Measurements from ENCODE around the gene SH3RF3.

Gene SH3RF3

GRCh38 chr2:109453371-109453995 is 324.5 kb downstream of the SH3RF3 start:
- H3K27me3 ChIP-seq (ENCODE audit: insufficient read depth, poor library complexity, severe bottlenecking) = no peaks in the 10 kb centered on the region
- H3K4me3 ChIP-seq (ENCODE audit: severe bottlenecking) = no peak overlapping the region
- ATAC-seq (ENCODE audit: low read depth) (no peak), DNase-seq (ENCODE audit: low spot score) (peak; percentile 23)
- H3K4me1 ChIP-seq (ENCODE audit: insufficient read depth, poor library complexity, severe bottlenecking) = no peaks in the 10 kb centered on the region
- no peaks in the 10 kb centered on the region for H3K36me3 ChIP-seq (ENCODE audit: low read depth)
- no peak for TF ChIP-seq CTCF (IDR thresholded peaks at IDR 0.05; ENCODE audit: poor library complexity, severe bottlenecking)
- H3K27ac ChIP-seq (ENCODE audit: poor library complexity, severe bottlenecking) = no peak overlapping the region
- no peaks in the 10 kb centered on the region for H3K9me3 ChIP-seq (ENCODE audit: severe bottlenecking)

- no peak for TF ChIP-seq CTCF (IDR thresholded peaks at IDR 0.05; ENCODE audit: poor library complexity, severe bottlenecking)
- no peak overlapping the region for H3K4me3 ChIP-seq (ENCODE audit: severe bottlenecking)
- no peaks in the 10 kb centered on the region for H3K36me3 ChIP-seq (ENCODE audit: low read depth)
- peak; percentile 17 for DNase-seq (ENCODE audit: low spot score)
- no peak for ATAC-seq (ENCODE audit: low read depth)
- H3K27me3 ChIP-seq (ENCODE audit: insufficient read depth, poor library complexity, severe bottlenecking) = no peaks in the 10 kb centered on the region
- no peak overlapping the region for H3K27ac ChIP-seq (ENCODE audit: poor library complexity, severe bottlenecking)
- H3K4me1 ChIP-seq (ENCODE audit: insufficient read depth, poor library complexity, severe bottlenecking) = no peaks in the 10 kb centered on the region
- H3K9me3 ChIP-seq (ENCODE audit: severe bottlenecking) = no peaks in the 10 kb centered on the region
Observed at GRCh38 chr2:109454304-109454703, 325.3 kb downstream of the SH3RF3 start.

DNA sequence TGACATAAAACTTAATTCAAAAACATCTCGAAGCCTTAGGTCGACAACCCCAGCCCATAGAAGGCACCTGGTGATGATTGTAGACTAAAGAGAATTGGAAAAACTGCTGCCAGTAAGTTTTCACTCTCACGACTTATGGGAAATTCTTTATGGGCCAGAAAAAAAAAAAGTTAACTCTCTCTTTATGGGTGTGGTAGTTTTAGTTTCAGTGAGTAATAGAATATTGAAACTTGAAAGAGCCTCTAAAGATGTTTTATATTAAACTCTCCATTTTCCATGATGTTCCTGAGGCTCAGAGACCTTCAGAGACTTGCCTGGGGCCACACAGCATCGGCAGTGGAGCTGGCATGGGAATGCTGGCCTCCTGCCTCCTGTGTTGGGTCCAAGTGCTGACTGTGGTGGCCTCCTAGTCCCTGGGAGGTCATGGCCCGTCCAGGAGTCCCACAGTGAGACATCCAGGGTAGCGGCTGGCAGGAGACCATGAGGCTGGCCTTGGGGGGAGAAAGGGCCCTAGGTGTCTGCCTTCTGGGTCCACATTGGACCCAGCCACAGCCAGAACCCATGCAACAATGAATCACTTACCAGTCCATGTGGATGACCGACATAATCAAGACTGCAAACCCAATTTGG is 325.9 kb downstream of the SH3RF3 start:
- DNase-seq (ENCODE audit: low spot score) = peak; percentile 15
- Histone ChIP-seq H3K27me3 (ENCODE audit: insufficient read depth, poor library complexity, severe bottlenecking) (no peaks in the 10 kb centered on the region), H3K36me3 (ENCODE audit: low read depth) (no peaks in the 10 kb centered on the region), H3K27ac (ENCODE audit: poor library complexity, severe bottlenecking) (no peak overlapping the region), H3K9me3 (ENCODE audit: severe bottlenecking) (no peaks in the 10 kb centered on the region), H3K4me1 (ENCODE audit: insufficient read depth, poor library complexity, severe bottlenecking) (no peaks in the 10 kb centered on the region), H3K4me3 (ENCODE audit: severe bottlenecking) (no peak overlapping the region)
- ATAC-seq (ENCODE audit: low read depth) = no peak
- TF ChIP-seq CTCF (IDR thresholded peaks at IDR 0.05; ENCODE audit: poor library complexity, severe bottlenecking) = no peak

- Histone ChIP-seq H3K27me3 (ENCODE audit: insufficient read depth, poor library complexity, severe bottlenecking) (no peaks in the 10 kb centered on the region), H3K36me3 (ENCODE audit: low read depth) (no peaks in the 10 kb centered on the region), H3K9me3 (ENCODE audit: severe bottlenecking) (no peaks in the 10 kb centered on the region), H3K4me1 (ENCODE audit: insufficient read depth, poor library complexity, severe bottlenecking) (no peaks in the 10 kb centered on the region), H3K27ac (ENCODE audit: poor library complexity, severe bottlenecking) (no peak overlapping the region), H3K4me3 (ENCODE audit: severe bottlenecking) (no peak overlapping the region)
- TF ChIP-seq CTCF (IDR thresholded peaks at IDR 0.05; ENCODE audit: poor library complexity, severe bottlenecking) = no peak
- DNase-seq (ENCODE audit: low spot score) (peak; percentile 15), ATAC-seq (ENCODE audit: low read depth) (no peak)
Observed at GRCh38 chr2:109455731-109456691, 327.0 kb downstream of the SH3RF3 start.

Data from RWPE2 (cell line).